Measurements from ENCODE around the gene CYGB. TPM values are rescaled to one million over a fixed set of nuclear protein-coding genes. Genes with fewer than 3 reads are reported as not detected.

Gene CYGB
- total RNA-seq, 4 donors from 2014 or later, result 12.6 to 23.2 (median 18.8) TPM

DNA sequence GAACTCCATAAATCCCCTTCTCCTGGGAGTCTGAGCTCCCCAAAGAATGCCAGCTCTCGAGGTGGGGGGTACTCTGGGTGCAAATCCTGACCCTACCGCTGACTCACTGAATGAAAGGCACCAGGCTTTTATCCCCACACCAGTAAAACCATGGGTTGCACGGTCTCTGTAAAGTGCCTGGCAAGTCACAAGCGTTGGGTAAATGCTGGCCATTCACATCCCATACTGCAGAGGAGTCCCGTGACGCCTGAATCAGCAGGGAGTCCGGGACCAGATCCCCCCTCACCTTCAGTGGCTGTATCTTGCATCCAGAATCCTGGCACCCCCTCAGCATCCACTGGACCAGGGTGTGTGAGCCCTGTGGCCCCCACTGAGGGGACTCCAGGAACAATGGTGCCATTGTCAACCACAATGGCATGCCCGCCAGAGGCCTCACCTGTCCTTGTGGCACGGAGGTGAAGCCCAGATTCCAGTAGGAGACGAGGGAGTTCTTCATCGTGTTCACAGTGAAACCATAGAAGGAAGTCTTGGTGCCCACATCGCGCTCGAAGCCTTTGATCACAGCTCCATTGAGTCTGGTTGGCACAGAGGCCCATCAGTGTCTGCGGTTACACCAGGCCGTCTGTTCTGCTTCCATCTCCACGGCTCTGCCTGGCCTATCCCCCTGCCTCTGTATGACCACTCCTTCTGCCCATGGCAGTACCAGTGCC is 34.8 kb upstream of the CYGB start:
- TF ChIP-seq, protein P1, sequence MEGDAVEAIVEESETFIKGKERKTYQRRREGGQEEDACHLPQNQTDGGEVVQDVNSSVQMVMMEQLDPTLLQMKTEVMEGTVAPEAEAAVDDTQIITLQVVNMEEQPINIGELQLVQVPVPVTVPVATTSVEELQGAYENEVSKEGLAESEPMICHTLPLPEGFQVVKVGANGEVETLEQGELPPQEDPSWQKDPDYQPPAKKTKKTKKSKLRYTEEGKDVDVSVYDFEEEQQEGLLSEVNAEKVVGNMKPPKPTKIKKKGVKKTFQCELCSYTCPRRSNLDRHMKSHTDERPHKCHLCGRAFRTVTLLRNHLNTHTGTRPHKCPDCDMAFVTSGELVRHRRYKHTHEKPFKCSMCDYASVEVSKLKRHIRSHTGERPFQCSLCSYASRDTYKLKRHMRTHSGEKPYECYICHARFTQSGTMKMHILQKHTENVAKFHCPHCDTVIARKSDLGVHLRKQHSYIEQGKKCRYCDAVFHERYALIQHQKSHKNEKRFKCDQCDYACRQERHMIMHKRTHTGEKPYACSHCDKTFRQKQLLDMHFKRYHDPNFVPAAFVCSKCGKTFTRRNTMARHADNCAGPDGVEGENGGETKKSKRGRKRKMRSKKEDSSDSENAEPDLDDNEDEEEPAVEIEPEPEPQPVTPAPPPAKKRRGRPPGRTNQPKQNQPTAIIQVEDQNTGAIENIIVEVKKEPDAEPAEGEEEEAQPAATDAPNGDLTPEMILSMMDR (IDR thresholded peaks at IDR 0.05), result no peak
- TF ChIP-seq POLR2A (IDR thresholded peaks at IDR 0.05) (no peak), EP300 (IDR thresholded peaks at IDR 0.05) (no peak), POLR2AphosphoS5 (IDR thresholded peaks at IDR 0.05) (no peak)
- Histone ChIP-seq H3K9me3 (no peaks in the 10 kb centered on the region), H3K4me1 (peaks cover 0 to 14% (median 0%) of the 10 kb centered on the region in 3 donors), H3K27ac (no peak overlapping the region), H3K4me3 (no peak overlapping the region), H3K36me3 (no peaks in the 10 kb centered on the region), H3K27me3 (peaks cover 18% of the 10 kb centered on the region)
- WGBS, 2 donors (ENCODE audit: low coverage in 1 of 2), result 90 to 98% methylated on average over 2 to 5 of the region's 17 CpGs
- ATAC-seq, result no peak

DNA sequence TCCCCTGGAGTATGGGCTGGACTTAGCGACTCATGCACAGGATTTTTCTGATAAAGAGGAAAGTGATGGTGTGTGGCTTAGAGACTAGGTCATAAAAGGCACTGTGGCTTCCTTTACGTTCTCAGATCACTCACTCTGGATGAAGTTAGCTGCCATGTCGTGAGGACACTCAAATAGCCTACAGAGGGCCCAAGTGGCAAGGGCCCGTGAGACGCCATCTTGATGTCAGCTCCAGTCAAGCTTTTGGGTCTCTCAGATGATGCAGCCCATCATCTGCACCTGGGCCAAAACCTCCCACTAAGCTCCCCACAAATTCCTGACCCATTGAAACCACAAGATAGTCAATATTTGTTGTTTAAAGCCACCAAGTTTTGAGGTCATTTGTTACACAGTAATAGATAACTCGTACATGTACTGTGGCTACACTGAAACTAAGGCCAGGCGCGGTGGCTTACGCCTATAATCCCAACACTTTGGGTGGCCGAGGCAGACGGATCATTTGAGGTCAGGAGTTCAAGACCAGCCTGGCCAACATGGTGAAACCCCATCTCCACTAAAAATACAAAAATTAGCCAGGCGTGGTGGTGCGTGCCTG is 33.5 kb upstream of the CYGB start:
- Histone ChIP-seq H3K27me3 (peaks cover 18% of the 10 kb centered on the region), H3K9me3 (no peaks in the 10 kb centered on the region), H3K4me3 (no peak overlapping the region), H3K36me3 (peaks cover 0 to 10% of the 10 kb centered on the region in 2 donors), H3K4me1 (peaks cover 0 to 16% (median 0%) of the 10 kb centered on the region in 3 donors), H3K27ac (peak overlapping the region in 1 of 4 donors; percentile 7)
- TF ChIP-seq EP300 (IDR thresholded peaks at IDR 0.05) (no peak), POLR2AphosphoS5 (IDR thresholded peaks at IDR 0.05) (no peak), POLR2A (IDR thresholded peaks at IDR 0.05) (no peak)
- TF ChIP-seq, protein P1 (IDR thresholded peaks at IDR 0.05), result no peak
- ATAC-seq, result no peak
- 91 to 93% methylated on average over 12 of the region's 13 CpGs for WGBS, 2 donors (ENCODE audit: low coverage in 1 of 2)

DNA sequence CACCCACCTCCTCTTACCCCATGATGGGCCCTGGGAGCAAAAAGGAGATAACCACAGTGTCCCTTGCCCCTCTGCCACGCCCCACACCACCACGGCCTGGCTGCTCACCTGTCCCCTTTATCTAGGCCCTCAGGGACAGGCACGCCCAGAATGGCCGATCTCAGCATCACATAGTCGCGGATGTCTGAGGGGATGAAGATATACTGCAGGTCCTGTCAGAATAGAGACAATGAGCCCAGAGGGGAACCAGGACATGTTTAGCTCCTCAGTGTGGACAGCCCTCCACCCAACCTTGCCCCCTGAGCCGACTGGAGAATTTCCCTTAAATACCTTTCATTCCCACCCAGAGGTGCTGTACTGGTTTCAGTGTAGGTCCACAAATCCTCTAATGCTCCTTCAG is 32.9 kb upstream of the CYGB start:
- peak overlapping the region in 2 of 4 donors; percentile 6 to 7 for H3K27ac ChIP-seq
- H3K4me3 ChIP-seq, result no peak overlapping the region
- 80% methylated on average over 1 of the region's 7 CpGs; no CpG with 5 or more reads in 1 of the 2 donors for WGBS, 2 donors (ENCODE audit: low coverage in 1 of 2)
- peaks cover 18% of the 10 kb centered on the region for H3K27me3 ChIP-seq
- ATAC-seq, result no peak
- H3K36me3 ChIP-seq, result peaks cover 0 to 16% of the 10 kb centered on the region in 2 donors
- H3K9me3 ChIP-seq, result no peaks in the 10 kb centered on the region
- H3K4me1 ChIP-seq, result peaks cover 0 to 16% (median 0%) of the 10 kb centered on the region in 3 donors
- TF ChIP-seq POLR2A (IDR thresholded peaks at IDR 0.05), result no peak
- TF ChIP-seq EP300 (IDR thresholded peaks at IDR 0.05), result no peak
- TF ChIP-seq, protein P1 (IDR thresholded peaks at IDR 0.05), result no peak
- no peak for TF ChIP-seq POLR2AphosphoS5 (IDR thresholded peaks at IDR 0.05)

DNA sequence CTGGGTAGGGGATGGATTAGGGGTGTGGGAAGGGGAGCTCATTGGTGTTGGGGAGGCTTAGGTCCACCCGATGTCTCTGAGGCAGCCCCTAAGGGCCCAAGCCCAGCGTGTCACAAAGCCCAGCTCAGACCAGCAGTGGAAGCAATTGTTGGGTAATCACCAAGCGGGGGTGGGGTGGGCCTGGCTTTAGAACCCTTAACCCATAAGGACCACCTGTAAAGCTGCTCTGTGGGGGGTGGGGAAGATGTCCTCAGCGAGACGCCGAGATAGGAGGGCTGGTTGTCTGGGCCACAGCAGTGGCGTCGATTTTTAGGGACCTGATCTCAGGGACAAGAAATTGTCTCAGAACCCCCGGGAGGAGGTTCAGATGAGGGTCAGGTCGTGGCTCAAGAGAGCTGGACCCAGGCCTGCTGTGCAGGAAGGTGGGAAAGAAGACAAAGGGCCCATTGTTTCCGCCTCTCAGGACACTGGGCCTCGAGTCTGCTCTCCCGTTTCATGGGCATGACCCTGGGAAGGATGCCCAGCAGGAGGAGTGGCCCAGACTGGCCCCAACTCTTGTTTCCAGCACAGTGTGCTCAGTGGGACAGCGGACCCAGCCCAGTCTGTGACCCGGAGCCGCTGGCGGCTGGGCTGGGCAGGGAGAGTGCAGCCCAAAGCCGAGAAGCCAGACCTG is 32.2 kb upstream of the CYGB start:
- ATAC-seq, result peak; percentile 44
- Histone ChIP-seq H3K27me3 (peaks cover 18% of the 10 kb centered on the region), H3K27ac (peak overlapping the region in 2 of 4 donors; percentile 14 to 55), H3K36me3 (peaks cover 0 to 21% of the 10 kb centered on the region in 2 donors), H3K9me3 (no peaks in the 10 kb centered on the region), H3K4me3 (no peak overlapping the region), H3K4me1 (peaks cover 0 to 16% (median 0%) of the 10 kb centered on the region in 3 donors)
- TF ChIP-seq EP300 (IDR thresholded peaks at IDR 0.05) (no peak), POLR2A (IDR thresholded peaks at IDR 0.05) (no peak), POLR2AphosphoS5 (IDR thresholded peaks at IDR 0.05) (no peak)
- TF ChIP-seq, protein P1 (IDR thresholded peaks at IDR 0.05), result no peak
- 60 to 63% methylated on average over 5 to 7 of the region's 18 CpGs for WGBS, 2 donors (ENCODE audit: low coverage in 1 of 2)

All from gastroesophageal sphincter (tissue), 4 donors.